ENCODE data around the gene SLC26A6.
A peak's percentile ranks its signal among the peaks of the same experiment; 100 is the strongest.

SLC26A6 gene

GRCh38 chr3:48600711-48601621, 34.3 kb downstream of the SLC26A6 start:
- peaks cover 0 to 11% (median 3%) of the 10 kb centered on the region in 5 donors for H3K4me1 ChIP-seq (ENCODE audit: control insufficient read depth in 5 of 5, insufficient read depth in 5 of 5, low read length in 5 of 5)

GRCh38 chr3:48599509-48600285, 35.6 kb downstream of the SLC26A6 start:
- H3K9ac ChIP-seq (ENCODE audit: low read length in 5 of 5), result no peak overlapping the region
- H3K4me3 ChIP-seq (ENCODE audit: low read depth in 1 of 5, low read length in 5 of 5), result no peak overlapping the region
- peaks cover 0 to 76% (median 71%) of the 10 kb centered on the region in 5 donors for H3K36me3 ChIP-seq (ENCODE audit: control insufficient read depth in 5 of 5, insufficient read depth in 5 of 5, low read length in 5 of 5)
- H3K9me3 ChIP-seq (ENCODE audit: control insufficient read depth in 5 of 5, low read length in 5 of 5), result no peaks in the 10 kb centered on the region
- peaks cover 2 to 16% (median 7%) of the 10 kb centered on the region in 5 donors for H3K4me1 ChIP-seq (ENCODE audit: control insufficient read depth in 5 of 5, insufficient read depth in 5 of 5, low read length in 5 of 5)
- no peak overlapping the region for H3K27ac ChIP-seq (ENCODE audit: low read depth, low read length)
- H3K27me3 ChIP-seq (ENCODE audit: control insufficient read depth in 5 of 5, insufficient read depth in 4 of 5, low read length in 5 of 5), result peaks cover 2 to 14% (median 5%) of the 10 kb centered on the region in 5 donors

More at GRCh38 chr3:48600711-48601621, 34.3 kb downstream of the SLC26A6 start:
- Histone ChIP-seq H3K9ac (ENCODE audit: low read length in 5 of 5) (no peak overlapping the region), H3K27ac (ENCODE audit: low read depth, low read length) (no peak overlapping the region), H3K4me3 (ENCODE audit: low read depth in 1 of 5, low read length in 5 of 5) (no peak overlapping the region), H3K36me3 (ENCODE audit: control insufficient read depth in 5 of 5, insufficient read depth in 5 of 5, low read length in 5 of 5) (peaks cover 0 to 89% (median 83%) of the 10 kb centered on the region in 5 donors), H3K9me3 (ENCODE audit: control insufficient read depth in 5 of 5, low read length in 5 of 5) (no peaks in the 10 kb centered on the region), H3K27me3 (ENCODE audit: control insufficient read depth in 5 of 5, insufficient read depth in 4 of 5, low read length in 5 of 5) (peaks cover 0 to 3% (median 0%) of the 10 kb centered on the region in 5 donors)

- H3K9ac ChIP-seq (ENCODE audit: low read length in 5 of 5), result no peak overlapping the region
- peaks cover 0 to 70% (median 64%) of the 10 kb centered on the region in 5 donors for H3K36me3 ChIP-seq (ENCODE audit: control insufficient read depth in 5 of 5, insufficient read depth in 5 of 5, low read length in 5 of 5)
- no peak overlapping the region for H3K4me3 ChIP-seq (ENCODE audit: low read depth in 1 of 5, low read length in 5 of 5)
Observed at GRCh38 chr3:48599077-48599501, 36.2 kb downstream of the SLC26A6 start.

GRCh38 chr3:48598323-48599076, 36.8 kb downstream of the SLC26A6 start:
- Histone ChIP-seq H3K9me3 (ENCODE audit: control insufficient read depth in 5 of 5, low read length in 5 of 5) (no peaks in the 10 kb centered on the region), H3K4me3 (ENCODE audit: low read depth in 1 of 5, low read length in 5 of 5) (no peak overlapping the region), H3K4me1 (ENCODE audit: control insufficient read depth in 5 of 5, insufficient read depth in 5 of 5, low read length in 5 of 5) (peaks cover 2 to 21% (median 10%) of the 10 kb centered on the region in 5 donors), H3K36me3 (ENCODE audit: control insufficient read depth in 5 of 5, insufficient read depth in 5 of 5, low read length in 5 of 5) (peaks cover 0 to 64% (median 59%) of the 10 kb centered on the region in 5 donors), H3K27ac (ENCODE audit: low read depth, low read length) (peak overlapping the region; percentile 10), H3K9ac (ENCODE audit: low read length in 5 of 5) (no peak overlapping the region), H3K27me3 (ENCODE audit: control insufficient read depth in 5 of 5, insufficient read depth in 4 of 5, low read length in 5 of 5) (peaks cover 9 to 23% (median 13%) of the 10 kb centered on the region in 5 donors)

More at GRCh38 chr3:48599077-48599501, 36.2 kb downstream of the SLC26A6 start:
- no peaks in the 10 kb centered on the region for H3K9me3 ChIP-seq (ENCODE audit: control insufficient read depth in 5 of 5, low read length in 5 of 5)
- H3K27ac ChIP-seq (ENCODE audit: low read depth, low read length), result no peak overlapping the region
- H3K4me1 ChIP-seq (ENCODE audit: control insufficient read depth in 5 of 5, insufficient read depth in 5 of 5, low read length in 5 of 5), result peaks cover 2 to 21% (median 10%) of the 10 kb centered on the region in 5 donors
- peaks cover 8 to 20% (median 10%) of the 10 kb centered on the region in 5 donors for H3K27me3 ChIP-seq (ENCODE audit: control insufficient read depth in 5 of 5, insufficient read depth in 4 of 5, low read length in 5 of 5)

- Histone ChIP-seq H3K4me1 (ENCODE audit: control insufficient read depth in 5 of 5, insufficient read depth in 5 of 5, low read length in 5 of 5) (peaks cover 2 to 21% (median 10%) of the 10 kb centered on the region in 5 donors), H3K36me3 (ENCODE audit: control insufficient read depth in 5 of 5, insufficient read depth in 5 of 5, low read length in 5 of 5) (peaks cover 0 to 53% (median 48%) of the 10 kb centered on the region in 5 donors)
Observed at GRCh38 chr3:48597408-48597800, 37.9 kb downstream of the SLC26A6 start.

GRCh38 chr3:48596676-48597407, 38.4 kb downstream of the SLC26A6 start:
- Histone ChIP-seq H3K9ac (ENCODE audit: low read length in 5 of 5) (no peak overlapping the region), H3K27ac (ENCODE audit: low read depth, low read length) (no peak overlapping the region), H3K4me1 (ENCODE audit: control insufficient read depth in 5 of 5, insufficient read depth in 5 of 5, low read length in 5 of 5) (peaks cover 2 to 21% (median 10%) of the 10 kb centered on the region in 5 donors)

More at GRCh38 chr3:48597408-48597800, 37.9 kb downstream of the SLC26A6 start:
- H3K4me3 ChIP-seq (ENCODE audit: low read depth in 1 of 5, low read length in 5 of 5), result no peak overlapping the region
- no peaks in the 10 kb centered on the region for H3K9me3 ChIP-seq (ENCODE audit: control insufficient read depth in 5 of 5, low read length in 5 of 5)
- H3K27ac ChIP-seq (ENCODE audit: low read depth, low read length), result no peak overlapping the region
- no peak overlapping the region for H3K9ac ChIP-seq (ENCODE audit: low read length in 5 of 5)
- H3K27me3 ChIP-seq (ENCODE audit: control insufficient read depth in 5 of 5, insufficient read depth in 4 of 5, low read length in 5 of 5), result peaks cover 11 to 23% (median 18%) of the 10 kb centered on the region in 5 donors

GRCh38 chr3:48596157-48596556, 39.1 kb downstream of the SLC26A6 start:
- H3K27me3 ChIP-seq (ENCODE audit: control insufficient read depth in 5 of 5, insufficient read depth in 4 of 5, low read length in 5 of 5), result peaks cover 11 to 23% (median 18%) of the 10 kb centered on the region in 5 donors
- no peak overlapping the region for H3K4me3 ChIP-seq (ENCODE audit: low read depth in 1 of 5, low read length in 5 of 5)
- no peak overlapping the region for H3K9ac ChIP-seq (ENCODE audit: low read length in 5 of 5)
- H3K9me3 ChIP-seq (ENCODE audit: control insufficient read depth in 5 of 5, low read length in 5 of 5), result no peaks in the 10 kb centered on the region
- H3K27ac ChIP-seq (ENCODE audit: low read depth, low read length), result no peak overlapping the region
- peaks cover 2 to 21% (median 10%) of the 10 kb centered on the region in 5 donors for H3K4me1 ChIP-seq (ENCODE audit: control insufficient read depth in 5 of 5, insufficient read depth in 5 of 5, low read length in 5 of 5)
- peaks cover 0 to 41% (median 38%) of the 10 kb centered on the region in 5 donors for H3K36me3 ChIP-seq (ENCODE audit: control insufficient read depth in 5 of 5, insufficient read depth in 5 of 5, low read length in 5 of 5)

More at GRCh38 chr3:48596676-48597407, 38.4 kb downstream of the SLC26A6 start:
- Histone ChIP-seq H3K9me3 (ENCODE audit: control insufficient read depth in 5 of 5, low read length in 5 of 5) (no peaks in the 10 kb centered on the region), H3K36me3 (ENCODE audit: control insufficient read depth in 5 of 5, insufficient read depth in 5 of 5, low read length in 5 of 5) (peaks cover 0 to 48% (median 45%) of the 10 kb centered on the region in 5 donors), H3K27me3 (ENCODE audit: control insufficient read depth in 5 of 5, insufficient read depth in 4 of 5, low read length in 5 of 5) (peaks cover 11 to 23% (median 18%) of the 10 kb centered on the region in 5 donors), H3K4me3 (ENCODE audit: low read depth in 1 of 5, low read length in 5 of 5) (no peak overlapping the region)

GRCh38 chr3:48595526-48596121, 39.6 kb downstream of the SLC26A6 start:
- Histone ChIP-seq H3K27ac (ENCODE audit: low read depth, low read length) (no peak overlapping the region), H3K4me3 (ENCODE audit: low read depth in 1 of 5, low read length in 5 of 5) (no peak overlapping the region)

More at GRCh38 chr3:48595526-48596121, 39.6 kb downstream of the SLC26A6 start:
- Histone ChIP-seq H3K27me3 (ENCODE audit: control insufficient read depth in 5 of 5, insufficient read depth in 4 of 5, low read length in 5 of 5) (peaks cover 11 to 23% (median 18%) of the 10 kb centered on the region in 5 donors), H3K36me3 (ENCODE audit: control insufficient read depth in 5 of 5, insufficient read depth in 5 of 5, low read length in 5 of 5) (peaks cover 0 to 36% (median 33%) of the 10 kb centered on the region in 5 donors), H3K9ac (ENCODE audit: low read length in 5 of 5) (no peak overlapping the region), H3K9me3 (ENCODE audit: control insufficient read depth in 5 of 5, low read length in 5 of 5) (no peaks in the 10 kb centered on the region), H3K4me1 (ENCODE audit: control insufficient read depth in 5 of 5, insufficient read depth in 5 of 5, low read length in 5 of 5) (peaks cover 2 to 21% (median 10%) of the 10 kb centered on the region in 5 donors)

Measured in subcutaneous abdominal adipose tissue (tissue), 5 donors.